RPMI8226 (cell line): ENCODE data around the gene CYP2A6.

ENCODE experiments used
- DNase-seq: peaks from one replicate; pipeline ENCODE4 v3.0.0-alpha.2; 2015

Gene CYP2A6

GRCh38 chr19:40801426-40802299, 48.6 kb downstream of the CYP2A6 start:
- no peak for DNase-seq

- DNase-seq: no peak
These were observed 49.3 kb downstream of the CYP2A6 start for GRCh38 chr19:40800997-40801377.

GRCh38 chr19:40800339-40800996, 49.8 kb downstream of the CYP2A6 start:
- DNase-seq: no peak

- DNase-seq: peak; percentile 10
These were observed 50.5 kb downstream of the CYP2A6 start for GRCh38 chr19:40799558-40800338.

DNA sequence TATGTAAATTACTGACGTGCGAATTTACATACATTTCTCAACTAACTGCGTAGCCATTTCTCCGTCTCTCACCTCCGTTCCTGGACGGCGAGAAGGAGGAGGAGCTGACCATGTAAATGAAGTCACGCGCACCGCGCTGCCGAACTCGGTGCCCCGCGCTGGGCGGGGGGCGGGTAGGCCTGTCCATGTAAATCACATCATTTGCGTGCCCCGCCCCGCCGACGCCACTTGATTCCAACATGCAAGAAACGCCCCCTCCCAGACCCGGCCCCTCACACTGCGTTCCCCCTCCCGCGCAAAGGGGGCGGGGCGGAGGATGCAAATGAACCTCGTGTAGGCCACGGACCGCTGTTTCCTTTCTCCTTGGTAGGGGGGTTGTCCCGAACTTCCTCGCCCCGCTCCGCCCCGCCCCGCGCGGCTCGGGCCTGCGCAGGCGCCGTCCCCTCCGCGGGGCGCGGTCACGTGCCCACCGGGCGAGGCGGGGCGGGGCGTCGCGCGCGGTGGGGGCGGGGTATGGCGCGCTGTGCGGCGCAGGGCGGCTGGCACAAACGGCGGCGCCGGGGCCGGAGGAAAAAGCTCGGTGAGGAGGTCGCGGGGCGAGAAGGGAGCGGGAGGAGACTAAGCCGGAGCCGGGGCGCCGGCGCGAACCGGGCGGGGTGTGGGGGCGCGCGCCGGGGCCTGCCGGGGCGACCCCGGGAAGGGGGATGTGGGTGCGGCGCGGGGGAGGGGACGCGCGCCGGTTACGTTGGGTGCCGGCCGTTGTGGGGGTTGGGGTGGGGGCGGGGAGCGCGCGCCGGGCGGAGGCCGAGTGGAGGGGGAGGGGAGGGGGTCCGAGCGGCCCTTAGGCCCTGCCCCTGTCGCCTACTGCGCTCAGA, 51.3 kb downstream of the CYP2A6 start, which contains the start of gene EGLN2:
Gene EGLN2 (plus strand): TSS at position 509 of the 875 bp plus-strand sequence. CDS start 1,382 bp downstream, outside the sequence.
- DNase-seq: peak; percentile 99

DNA sequence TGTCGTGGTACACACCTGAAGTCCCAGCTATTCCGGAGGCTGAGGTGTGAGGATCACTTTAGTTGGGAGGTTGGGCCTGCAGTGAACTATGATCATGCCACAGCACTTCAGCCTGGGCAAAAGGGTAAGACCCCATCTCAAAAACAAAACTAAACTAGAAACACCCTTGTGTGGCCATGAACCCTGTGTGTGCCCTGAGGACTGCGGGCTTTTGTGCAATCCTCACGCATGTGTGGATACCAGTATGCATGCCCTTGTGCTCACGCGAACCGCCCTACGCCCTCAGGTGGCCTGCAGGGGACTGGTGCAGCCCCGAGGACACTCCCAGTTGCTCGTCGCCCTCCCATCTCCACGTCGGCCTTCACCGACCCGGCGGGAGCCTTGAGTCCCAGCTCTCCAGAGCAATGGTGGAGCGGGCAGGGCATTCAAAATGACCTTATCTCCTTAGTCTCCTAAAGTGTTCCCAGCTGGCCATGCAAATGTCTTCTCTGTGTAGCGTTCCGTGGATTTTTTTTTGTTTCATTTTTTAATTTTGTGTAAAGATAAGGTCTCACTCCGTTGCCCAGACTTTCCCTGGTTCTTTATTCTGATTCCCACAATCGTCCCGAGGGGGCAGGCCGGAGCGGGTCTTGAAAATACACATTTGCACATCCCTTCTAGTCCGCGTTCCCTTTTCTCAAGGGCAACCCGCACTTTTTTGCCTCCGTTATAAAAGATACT, 52.1 kb downstream of the CYP2A6 start:
- peak; percentile 68 for DNase-seq

GRCh38 chr19:40797166-40797962, 52.9 kb downstream of the CYP2A6 start:
- no peak for DNase-seq
